Measurements from ENCODE around the gene RBM33.

Gene RBM33

DNA sequence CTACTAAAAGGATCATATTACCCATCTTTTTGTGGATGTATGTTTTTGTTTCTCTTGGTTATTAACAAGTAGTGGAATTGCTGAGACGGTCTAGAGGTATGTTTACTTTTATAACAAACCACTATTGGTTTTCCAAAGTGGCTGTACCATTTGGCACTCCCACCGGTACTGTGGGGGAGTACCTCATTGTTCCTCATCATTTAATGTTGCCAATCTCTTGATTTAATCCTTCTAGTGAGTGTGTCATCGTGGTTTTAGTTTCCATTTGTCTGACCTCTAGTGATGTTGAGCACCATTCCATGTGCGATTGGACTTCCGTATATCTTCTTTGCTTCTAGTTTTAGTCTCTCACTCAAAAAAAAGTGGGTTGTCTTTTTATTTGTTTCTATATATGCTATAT, 50.4 kb downstream of the RBM33 start:
- no peak for DNase-seq

DNA sequence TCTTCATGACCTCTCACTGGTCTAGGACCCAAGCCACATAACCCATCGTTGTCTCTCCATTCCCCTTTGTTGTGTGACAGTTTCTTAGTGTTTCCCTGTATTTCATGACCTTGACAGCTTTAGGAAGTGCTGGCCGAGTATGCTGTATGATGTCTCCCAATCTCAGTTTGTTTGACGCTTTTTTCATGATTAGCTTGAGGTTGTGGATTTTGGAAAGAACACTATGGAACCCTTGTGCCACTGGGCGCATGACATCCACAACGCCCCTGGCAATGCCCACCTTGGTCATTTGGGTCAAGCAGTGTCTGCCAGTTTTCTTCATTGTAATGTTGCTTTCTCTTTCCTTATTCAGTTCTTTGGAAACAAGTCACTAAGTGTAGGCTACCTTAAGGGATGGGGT, 52.3 kb downstream of the RBM33 start:
- DNase-seq: no peak

- no peak for DNase-seq
Measured at GRCh38 chr7:155698633-155699032, 54.2 kb downstream of the RBM33 start.

DNA sequence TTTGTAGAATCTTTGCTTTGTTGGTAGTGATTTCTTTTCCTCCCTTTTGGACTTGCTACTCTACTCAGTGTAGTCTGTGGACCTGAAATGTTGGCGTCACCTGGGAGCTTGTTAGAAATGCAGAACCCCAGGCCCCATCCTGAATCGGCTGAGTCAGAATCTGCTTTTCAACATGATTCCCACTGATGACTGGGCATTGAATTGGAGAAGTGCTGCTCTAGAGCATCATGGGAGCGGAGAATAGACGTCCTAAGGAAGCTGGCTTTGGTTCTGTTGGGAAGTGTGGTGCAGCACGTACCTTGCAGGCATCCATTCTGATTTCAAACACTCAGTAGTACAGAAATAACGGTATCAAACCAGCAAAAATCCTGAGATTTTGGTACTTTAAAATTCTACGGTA, 54.7 kb downstream of the RBM33 start:
- no peak for DNase-seq

DNA sequence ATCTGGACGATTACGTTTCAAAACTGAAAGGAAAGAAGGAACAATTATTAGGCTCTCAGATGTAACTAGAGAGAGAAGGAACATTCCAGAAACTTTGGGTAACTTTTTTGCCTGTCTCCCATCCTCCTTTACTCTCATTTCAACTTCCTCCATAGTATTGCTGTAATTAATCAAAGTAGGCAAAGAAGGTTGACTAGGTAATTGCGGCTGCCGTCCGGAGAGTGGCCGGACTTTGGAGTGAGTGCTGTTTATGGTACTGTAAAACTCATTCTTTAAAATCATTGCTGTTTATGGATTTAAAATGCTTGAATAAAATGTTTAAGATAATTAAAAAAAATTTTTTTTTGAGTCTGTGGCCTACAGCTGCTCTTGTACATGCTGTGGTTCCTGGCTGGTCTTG, 56.4 kb downstream of the RBM33 start:
- DNase-seq: no peak

DNA sequence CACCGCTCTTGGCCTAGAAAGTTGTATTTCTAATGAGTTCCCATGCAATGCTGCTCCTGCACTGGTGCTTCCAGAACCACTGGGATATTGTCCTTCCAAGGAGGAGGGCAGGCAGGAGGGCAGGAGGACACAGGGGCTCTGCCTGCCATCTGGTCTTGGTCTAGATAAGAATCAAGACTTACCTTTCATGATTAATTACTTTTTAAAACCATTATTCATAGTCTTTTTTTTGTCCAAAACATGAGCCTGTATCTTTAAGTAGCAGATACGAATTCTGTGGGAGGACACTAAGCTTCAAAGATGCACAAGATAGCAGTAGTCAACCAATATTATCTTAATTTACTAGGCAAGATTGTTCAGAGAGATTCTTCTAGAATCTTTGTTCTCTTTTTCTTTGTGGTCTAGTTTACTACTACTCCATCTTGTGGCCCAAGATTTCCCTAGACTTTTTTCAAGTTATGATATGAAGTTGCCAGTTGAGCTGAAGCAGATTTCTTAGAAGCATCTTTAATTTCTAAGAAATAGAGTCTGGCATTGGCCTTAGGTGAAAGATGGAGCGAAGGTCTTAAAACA, 57.6 kb downstream of the RBM33 start:
- DNase-seq: no peak

GRCh38 chr7:155702616-155703015, 58.2 kb downstream of the RBM33 start:
- no peak for DNase-seq

GRCh38 chr7:155705623-155706360, 61.3 kb downstream of the RBM33 start:
- DNase-seq: no peak

- no peak for DNase-seq
Measured at GRCh38 chr7:155706376-155706775, 61.9 kb downstream of the RBM33 start.

- DNase-seq: no peak
Measured at GRCh38 chr7:155709453-155709852, 65.0 kb downstream of the RBM33 start.

GRCh38 chr7:155710031-155710430, 65.6 kb downstream of the RBM33 start:
- no peak for DNase-seq

GRCh38 chr7:155710530-155710929, 66.1 kb downstream of the RBM33 start:
- no peak for DNase-seq

DNA sequence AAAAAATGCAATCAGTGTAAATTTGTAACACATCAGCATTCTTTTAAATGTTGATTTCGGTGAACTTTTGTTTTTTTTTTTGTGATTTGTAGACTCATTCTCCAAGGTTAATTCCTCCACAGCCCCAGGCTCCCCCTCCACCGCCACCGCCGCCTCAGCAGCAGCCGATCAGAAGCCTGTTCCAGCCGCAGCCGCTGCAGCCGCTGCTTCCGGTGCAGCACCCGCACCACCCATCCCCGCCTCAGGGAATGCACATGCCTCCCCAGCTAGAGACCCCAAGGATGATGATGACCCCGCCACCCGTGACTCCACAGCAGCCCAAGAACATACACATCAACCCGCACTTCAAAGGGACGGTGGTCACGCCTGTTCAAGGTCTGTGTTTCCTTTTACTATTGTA, 66.6 kb downstream of the RBM33 start:
- DNase-seq: no peak

- no peak for DNase-seq
Measured at GRCh38 chr7:155713384-155713783, 68.9 kb downstream of the RBM33 start.

GRCh38 chr7:155714702-155715101, 70.2 kb downstream of the RBM33 start:
- no peak for DNase-seq

DNA sequence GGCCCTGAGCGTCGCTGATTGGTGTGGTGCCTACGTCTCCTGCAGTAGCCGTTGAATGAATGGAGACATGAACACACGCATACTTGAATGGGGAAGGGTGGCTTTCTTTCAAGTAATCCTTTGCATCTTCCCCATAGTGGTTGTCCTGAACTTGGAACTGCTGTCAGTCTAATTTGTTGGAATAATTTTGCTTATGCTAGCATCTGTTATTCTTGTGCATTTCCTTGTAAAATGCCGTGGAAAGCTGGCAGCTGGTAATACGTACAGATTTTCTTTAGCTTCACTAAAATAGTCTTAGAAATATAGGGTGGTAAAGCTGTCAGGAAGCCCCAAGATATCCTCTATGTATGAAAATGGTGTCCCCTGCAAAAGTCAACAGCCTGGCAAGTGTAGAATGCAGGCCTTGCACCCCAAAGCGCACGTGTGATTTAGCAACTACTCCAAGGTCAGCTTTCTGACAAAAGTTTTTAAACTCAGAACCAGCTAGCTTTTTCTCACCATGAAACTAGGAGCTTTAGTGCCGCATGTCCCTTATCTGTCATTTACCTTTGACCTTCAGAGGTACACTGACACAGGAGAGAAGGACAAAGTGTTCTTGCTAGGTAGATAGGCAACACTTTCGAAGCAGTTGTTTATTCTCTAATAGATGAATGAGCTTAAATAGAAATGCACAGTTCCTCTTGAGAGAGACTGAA, 70.8 kb downstream of the RBM33 start:
- no peak for DNase-seq

DNA sequence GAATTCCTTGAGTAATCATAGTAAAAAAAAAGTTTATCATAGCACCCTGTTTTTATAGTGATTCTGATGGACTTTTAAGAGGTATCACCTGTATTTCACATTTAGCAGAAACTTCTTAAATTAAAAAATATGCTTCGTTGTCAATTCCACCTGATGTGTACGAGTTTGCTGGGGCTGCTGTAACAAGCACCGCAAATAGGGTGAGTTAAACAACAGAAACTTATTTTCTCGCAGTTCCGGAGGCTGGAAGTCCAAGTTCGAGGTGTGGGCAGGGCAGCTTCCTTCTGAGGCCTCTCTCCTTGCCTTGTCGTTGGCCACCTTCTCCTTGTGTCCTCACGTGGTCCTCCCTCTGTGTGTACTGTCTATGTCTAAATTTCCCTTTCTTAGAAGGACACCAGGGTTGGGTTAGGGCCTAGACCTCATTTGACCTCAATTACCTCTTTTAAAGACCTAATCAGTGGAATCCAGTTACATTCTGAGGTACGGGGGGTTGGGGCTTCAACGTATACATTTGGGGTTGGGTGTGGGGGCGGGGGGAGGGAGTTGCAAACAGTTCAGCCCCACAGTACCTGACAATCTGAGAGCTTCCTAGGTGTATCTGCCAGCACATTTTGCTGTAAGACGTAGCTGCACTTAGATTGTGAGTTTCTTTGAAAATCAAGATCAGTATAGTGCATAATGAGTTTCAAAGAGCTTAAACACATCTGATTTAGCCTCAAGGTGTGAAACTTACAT, 72.7 kb downstream of the RBM33 start:
- no peak for DNase-seq

- no peak for DNase-seq
Measured at GRCh38 chr7:155721056-155721455, 76.6 kb downstream of the RBM33 start.

- DNase-seq: no peak
Measured at GRCh38 chr7:155722118-155722517, 77.7 kb downstream of the RBM33 start.

DNA sequence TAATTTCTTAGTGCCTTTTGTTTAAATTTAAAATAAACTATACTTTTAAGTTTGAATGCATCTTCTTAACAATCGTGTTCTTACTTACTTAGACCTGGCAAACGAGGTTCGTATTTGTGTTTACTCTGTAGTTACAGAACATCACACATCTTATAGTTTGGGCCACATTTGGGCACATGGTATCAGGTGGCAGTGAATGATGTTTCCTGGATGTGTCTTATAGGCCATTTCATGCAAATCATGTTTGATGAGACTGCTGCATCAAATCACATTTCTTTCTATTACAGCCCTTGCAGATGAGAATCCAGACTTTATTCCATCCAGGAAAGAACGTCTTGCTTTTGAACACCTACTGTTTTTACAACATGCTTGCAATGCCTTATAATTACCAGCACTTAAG, 78.5 kb downstream of the RBM33 start:
- DNase-seq: no peak

DNA sequence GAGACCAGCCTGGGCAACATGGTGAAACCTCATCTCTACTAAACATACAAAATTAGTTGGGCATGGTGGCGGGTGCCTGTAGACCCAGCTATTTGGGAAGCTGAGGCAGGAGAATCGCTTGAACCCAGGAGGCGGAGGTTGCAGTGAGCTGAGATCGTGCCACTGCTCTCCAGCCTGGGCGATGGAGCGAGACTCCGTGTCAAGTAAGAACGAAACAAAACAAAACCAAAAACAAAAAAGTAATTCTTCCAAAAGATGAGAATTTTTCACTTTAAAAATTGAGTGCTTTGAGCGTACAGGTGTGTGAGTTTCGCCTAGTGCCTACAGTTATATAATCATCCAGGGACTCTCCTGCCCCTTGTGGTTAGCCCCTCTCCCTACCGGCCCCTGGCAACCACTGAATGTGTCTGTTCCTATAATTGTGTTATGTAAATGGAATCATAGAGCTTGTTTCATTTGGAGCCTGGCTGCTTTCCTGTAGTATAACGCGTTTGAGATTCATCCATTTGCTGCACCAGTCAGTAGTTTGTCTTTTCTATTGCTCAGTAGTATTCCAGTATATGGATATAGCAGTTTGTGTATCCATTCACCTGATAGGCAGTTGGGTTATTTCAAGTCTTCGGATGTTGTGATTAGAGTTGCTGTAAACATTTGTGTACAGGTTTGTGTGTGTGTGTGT, 80.0 kb downstream of the RBM33 start:
- no peak for DNase-seq

GRCh38 chr7:155725006-155725355, 80.5 kb downstream of the RBM33 start:
- DNase-seq: no peak

DNA sequence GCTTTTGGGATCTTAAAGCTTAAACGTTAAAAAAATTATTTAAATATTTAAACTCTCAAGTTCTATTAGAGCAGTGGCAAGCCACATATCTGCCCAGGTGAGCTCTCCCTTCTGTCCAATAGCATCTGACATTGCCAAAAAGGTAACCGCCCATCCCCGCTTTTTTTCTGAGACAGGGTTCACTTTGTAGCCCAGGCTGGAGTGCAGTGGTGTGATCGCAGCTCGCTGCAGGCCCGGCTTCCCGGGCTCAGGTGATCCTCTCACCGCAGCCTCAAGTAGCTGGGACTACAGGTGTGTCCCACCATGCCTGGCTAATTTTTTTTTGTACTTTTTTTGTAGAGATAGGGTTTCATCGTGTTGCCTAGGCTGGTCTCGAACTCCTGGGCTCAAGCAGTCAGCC, 83.2 kb downstream of the RBM33 start:
- no peak for DNase-seq
